ENCODE data around the gene NDUFB6.

The NDUFB6 gene

GRCh38 chr9:32516241-32516640 lies 56.7 kb downstream of the NDUFB6 start:
- DNase-seq: no peak

- DNase-seq: no peak
Measured at GRCh38 chr9:32508728-32509127, 64.2 kb downstream of the NDUFB6 start.

GRCh38 chr9:32503008-32503407 lies 70.0 kb downstream of the NDUFB6 start:
- no peak for DNase-seq
